Loucy (cell line): ENCODE data around the gene FBXL19.
A peak's percentile ranks its signal among the peaks of the same experiment; 100 is the strongest.

Source experiments
- H2AFZ ChIP-seq: fragments of 200-600 bp; sonication (generic); 2 replicates; pipeline ENCODE4 v1.6.0; 2016; ENCODE audit warnings: antibody characterized with exemption, mild to moderate bottlenecking, low read length, moderate library complexity
- H3F3A ChIP-seq: fragments of 200-600 bp; 2 replicates; pipeline ENCODE4 v1.6.0; 2016; ENCODE audit warnings: antibody characterized with exemption, low read depth, mild to moderate bottlenecking
- H3K27me3 ChIP-seq: fragments of 200-600 bp; sonication (generic); 2 replicates; pipeline ENCODE4 v1.6.1; 2014; ENCODE audit warnings: low read length, mild to moderate bottlenecking; ENCODE audit not compliant: insufficient read depth, poor library complexity, severe bottlenecking
- H3K36me3 ChIP-seq: fragments of 200-600 bp; sonication (generic); 2 replicates; pipeline ENCODE4 v1.6.1; 2016; ENCODE audit warnings: low read length; ENCODE audit not compliant: insufficient read depth
- H3K4me1 ChIP-seq: fragments of 200-600 bp; sonication (generic); 2 replicates; pipeline ENCODE4 v1.5.1; 2014; ENCODE audit warnings: low read length, mild to moderate bottlenecking; ENCODE audit not compliant: insufficient read depth, poor library complexity, severe bottlenecking
- H3K4me2 ChIP-seq: fragments of 200-600 bp; sonication (generic); 2 replicates; pipeline ENCODE4 v1.6.0; 2014; ENCODE audit warnings: antibody characterized with exemption, low read length, low read depth, mild to moderate bottlenecking; ENCODE audit not compliant: poor library complexity, severe bottlenecking
- H3K4me3 ChIP-seq: fragments of 200-600 bp; sonication (generic); 2 replicates; pipeline ENCODE4 v1.5.1; 2014; ENCODE audit warnings: low read length, mild to moderate bottlenecking, mixed read lengths; ENCODE audit not compliant: poor library complexity, severe bottlenecking
- H3K79me2 ChIP-seq: fragments of 200-600 bp; sonication (generic); 2 replicates; pipeline ENCODE4 v1.6.1; 2014; ENCODE audit warnings: low read length; ENCODE audit not compliant: insufficient read depth
- H3K9ac ChIP-seq: fragments of 200-600 bp; sonication (generic); 2 replicates; pipeline ENCODE4 v1.6.0; 2014; ENCODE audit warnings: mild to moderate bottlenecking, low read depth, low read length, moderate library complexity; ENCODE audit not compliant: poor library complexity, severe bottlenecking
- H3K9me2 ChIP-seq: fragments of 200-600 bp; sonication (generic); replicated peaks from 2 replicates; pipeline ENCODE4 v1.6.1; 2016; ENCODE audit warnings: low read depth, low read length, mixed read lengths
- H3K9me3 ChIP-seq: fragments of 200-600 bp; sonication (generic); 2 replicates; pipeline ENCODE4 v1.6.1; 2014; ENCODE audit warnings: mild to moderate bottlenecking, antibody characterized with exemption, low read length, low read depth; ENCODE audit not compliant: insufficient read depth
- H4K20me1 ChIP-seq: fragments of 200-600 bp; sonication (generic); 2 replicates; pipeline ENCODE4 v1.6.0; 2014; ENCODE audit warnings: antibody characterized with exemption, low read length, mild to moderate bottlenecking; ENCODE audit not compliant: insufficient read depth, poor library complexity, severe bottlenecking
- CTCF ChIP-seq: fragments of 200-600 bp; sonication (generic); conservative IDR thresholded peaks from 2 replicates; pipeline ENCODE4 v1.5.1; 2014; ENCODE audit warnings: mild to moderate bottlenecking, antibody characterized with exemption, low read length
- EZH2phosphoT487 ChIP-seq: fragments of 200-600 bp; IDR thresholded peaks from 2 replicates; pipeline ENCODE4 v1.6.1; 2018; ENCODE audit warnings: antibody characterized with exemption, mild to moderate bottlenecking, moderate library complexity, borderline replicate concordance

The FBXL19 gene

GRCh38 chr16:30971298-30971697 lies 47.9 kb downstream of the FBXL19 start:
- peaks cover 66% of the 10 kb centered on the region; the same call in 1 of the 2 replicates for H3K36me3 ChIP-seq
- no peaks in the 10 kb centered on the region for H3K4me1 ChIP-seq
- TF ChIP-seq CTCF (no peak), EZH2phosphoT487 (no peak)
- no peak overlapping the region for H3K4me3 ChIP-seq
- no peaks in the 10 kb centered on the region for H3K9me3 ChIP-seq
- no peaks in the 10 kb centered on the region for H3F3A ChIP-seq
- H3K79me2 ChIP-seq = no peaks in the 10 kb centered on the region
- H2AFZ ChIP-seq = no peak overlapping the region
- no peak overlapping the region for H3K9ac ChIP-seq
- no peaks in the 10 kb centered on the region for H3K27me3 ChIP-seq
- no peaks in the 10 kb centered on the region for H3K9me2 ChIP-seq
- no peaks in the 10 kb centered on the region for H4K20me1 ChIP-seq
- no peak overlapping the region for H3K4me2 ChIP-seq

- Histone ChIP-seq H3K9ac (no peak overlapping the region), H3K4me3 (no peak overlapping the region), H3K79me2 (no peaks in the 10 kb centered on the region), H3K4me2 (no peak overlapping the region), H3K4me1 (no peaks in the 10 kb centered on the region), H3K9me3 (no peaks in the 10 kb centered on the region), H3K9me2 (no peaks in the 10 kb centered on the region), H3F3A (no peaks in the 10 kb centered on the region), H3K36me3 (peaks cover 59% of the 10 kb centered on the region; the same call in 1 of the 2 replicates), H3K27me3 (no peaks in the 10 kb centered on the region), H4K20me1 (no peaks in the 10 kb centered on the region), H2AFZ (no peak overlapping the region)
- no peak for TF ChIP-seq EZH2phosphoT487
- TF ChIP-seq CTCF = peak; percentile 31; the same call in 1 of the 2 replicates
Observed at GRCh38 chr16:30972872-30973271, 49.5 kb downstream of the FBXL19 start.

GRCh38 chr16:30974348-30974747 lies 51.0 kb downstream of the FBXL19 start:
- Histone ChIP-seq H3K9me2 (no peaks in the 10 kb centered on the region), H4K20me1 (no peaks in the 10 kb centered on the region), H3K4me1 (no peaks in the 10 kb centered on the region), H3K79me2 (no peaks in the 10 kb centered on the region), H3K9ac (no peak overlapping the region), H3K27me3 (no peaks in the 10 kb centered on the region), H3K36me3 (peaks cover 58% of the 10 kb centered on the region; the same call in 1 of the 2 replicates), H3K4me3 (no peak overlapping the region), H3K4me2 (no peak overlapping the region), H2AFZ (no peak overlapping the region), H3F3A (no peaks in the 10 kb centered on the region), H3K9me3 (no peaks in the 10 kb centered on the region)
- TF ChIP-seq EZH2phosphoT487 (no peak), CTCF (no peak)
